GM20431 (cell line): ENCODE data around the gene GPC3.
"Not testable (repeated sequence)": the region's sequence is repeated elsewhere in the genome, so short reads cannot be mapped to it uniquely, and the experiment has no call there.

Experiments used
- in situ Hi-C: fragments of 300-500 bp; cut with MseI, MboI; formaldehyde crosslinking; loops from one replicate; pipeline ENCODE4 v1.15.0; 2020; ENCODE audit warnings: low sequenced_read_pairs; ENCODE audit not compliant: unreplicated experiment

The GPC3 gene

DNA sequence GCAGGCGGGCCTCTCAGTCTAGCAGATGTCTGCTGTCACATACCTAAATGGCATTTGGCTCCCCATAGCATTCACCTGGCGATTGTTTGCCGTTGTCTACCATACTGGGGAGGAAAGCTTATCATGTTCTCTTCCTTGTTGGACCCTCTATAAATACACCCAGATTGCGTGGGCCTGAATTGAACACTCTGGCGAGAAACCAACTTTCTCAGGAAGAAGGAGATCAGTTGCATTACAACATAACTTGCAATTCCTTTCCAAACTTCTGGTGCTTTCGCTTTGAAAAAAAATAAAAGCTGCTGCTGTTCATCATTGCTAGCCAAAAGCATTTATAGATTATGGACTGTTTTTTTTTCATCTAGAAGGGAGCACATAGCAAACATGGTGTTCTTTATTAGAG lies 340.1 kb downstream of the GPC3 start:
- in situ Hi-C loops: no loop called here

DNA sequence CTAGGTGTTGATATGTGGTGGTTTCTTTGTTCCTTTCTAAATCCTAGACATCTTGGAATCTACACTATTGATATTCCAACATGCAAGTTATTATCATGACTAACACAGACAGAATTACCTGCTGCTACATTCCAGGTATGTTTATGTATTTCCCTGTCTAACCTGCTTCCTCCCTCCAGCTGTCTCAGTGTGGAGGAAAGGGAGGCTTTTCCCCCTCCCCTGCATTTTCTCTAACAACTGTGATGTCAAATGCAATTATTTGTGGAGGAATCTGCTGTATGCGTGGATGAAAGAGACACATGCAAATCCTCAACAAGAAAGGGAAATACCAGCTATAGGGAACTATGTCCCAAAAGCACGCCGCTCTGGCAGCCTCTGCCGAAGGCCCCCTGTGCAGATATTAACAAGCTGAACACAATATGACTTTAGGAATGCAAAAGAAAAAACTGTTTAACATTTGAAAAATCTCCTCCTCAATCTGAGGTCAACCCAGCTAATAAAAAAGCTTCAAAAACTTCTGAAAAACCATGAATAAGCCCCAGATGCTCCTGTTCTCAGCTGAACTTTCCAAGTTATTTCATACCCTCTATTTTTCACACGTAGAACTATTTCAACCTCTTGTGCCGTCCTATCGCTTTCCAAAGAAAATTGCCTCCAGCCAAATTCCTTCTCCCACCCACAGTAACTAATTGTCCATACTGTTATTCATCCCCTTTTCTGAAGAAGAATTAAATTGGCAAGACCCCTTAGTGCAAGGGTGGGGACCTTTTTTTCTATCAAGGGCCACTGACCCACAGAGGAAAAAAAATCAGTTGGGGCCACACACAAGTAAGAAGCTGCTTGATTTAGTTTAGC lies 345.0 kb downstream of the GPC3 start:
- in situ Hi-C loops: no loop called here

DNA sequence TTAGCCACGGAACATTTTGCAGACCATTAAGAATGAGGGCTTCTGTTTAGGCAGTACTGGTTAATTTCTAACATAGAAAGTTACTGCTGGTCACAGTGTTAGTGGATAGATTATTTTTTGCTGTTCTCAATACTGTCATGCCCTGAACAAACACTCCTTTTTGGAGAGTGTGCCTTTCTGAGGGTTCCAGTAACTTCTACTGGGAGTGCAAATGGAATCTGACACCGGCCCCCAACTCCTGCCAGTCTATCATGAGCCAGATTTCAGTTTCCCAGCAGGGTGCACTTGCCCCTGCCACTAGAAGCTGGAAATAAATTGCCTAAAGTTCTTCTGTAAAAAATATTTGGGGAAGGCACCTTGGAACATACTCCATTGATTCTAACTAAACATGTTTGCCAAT lies 345.7 kb downstream of the GPC3 start:
- in situ Hi-C loops: no loop called here

DNA sequence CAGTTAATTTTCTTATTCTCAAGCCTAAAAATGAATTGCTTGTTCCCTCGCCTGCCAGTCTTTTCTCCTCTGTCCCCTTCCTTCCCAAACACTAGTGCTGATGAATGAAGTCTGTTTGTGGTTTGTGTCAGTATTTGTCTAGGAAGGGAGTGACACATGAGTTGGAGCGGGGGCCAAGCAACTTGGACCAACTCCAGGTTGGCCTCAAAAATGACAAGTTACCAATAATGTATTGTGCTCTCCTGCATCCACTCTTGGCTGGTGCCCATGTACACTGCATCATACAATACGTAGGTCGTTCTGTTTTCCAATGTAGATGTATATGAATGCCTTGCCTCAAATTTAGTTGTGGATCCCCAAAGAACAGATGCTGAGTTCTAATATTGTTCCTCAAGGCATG lies 347.1 kb downstream of the GPC3 start:
- in situ Hi-C loops: no loop called here

DNA sequence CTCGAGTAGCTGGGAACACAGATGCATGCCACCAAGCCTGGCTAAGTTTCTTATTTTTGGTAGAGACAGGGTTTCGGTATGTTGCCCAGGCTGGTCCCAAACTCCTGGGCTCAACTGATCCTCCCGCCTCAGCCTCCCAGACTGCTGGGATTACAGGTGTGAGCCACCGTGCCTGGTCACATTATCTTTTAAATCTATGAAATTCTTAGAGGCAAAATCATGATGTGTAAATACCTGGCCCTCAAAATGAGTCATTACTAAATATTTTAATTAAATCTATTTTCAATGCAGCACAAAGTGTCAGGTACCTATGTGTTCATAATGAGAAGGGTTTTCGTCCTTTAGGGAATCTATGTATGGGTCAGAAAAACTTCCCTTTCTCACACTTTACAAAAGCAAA lies 347.6 kb downstream of the GPC3 start:
- in situ Hi-C loops: no loop called here

DNA sequence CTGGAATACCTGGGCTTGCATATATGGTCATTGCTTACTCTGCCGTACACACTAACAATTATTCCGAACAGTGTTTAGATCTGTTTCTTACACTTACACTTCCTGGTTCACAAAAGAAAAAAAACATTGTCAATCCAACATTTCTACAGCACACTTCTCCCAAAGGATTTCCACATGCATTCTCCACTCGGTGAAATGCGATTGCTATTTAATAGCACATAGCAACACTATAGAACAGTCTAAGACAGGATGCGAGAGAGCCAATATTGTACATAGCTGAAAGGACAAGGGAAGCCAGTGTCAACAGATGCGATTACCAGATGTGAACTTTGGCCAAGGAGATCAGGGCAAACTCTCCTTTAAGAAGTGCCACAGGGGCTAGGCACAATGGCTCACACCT lies 349.4 kb downstream of the GPC3 start:
- in situ Hi-C loops: no loop called here

DNA sequence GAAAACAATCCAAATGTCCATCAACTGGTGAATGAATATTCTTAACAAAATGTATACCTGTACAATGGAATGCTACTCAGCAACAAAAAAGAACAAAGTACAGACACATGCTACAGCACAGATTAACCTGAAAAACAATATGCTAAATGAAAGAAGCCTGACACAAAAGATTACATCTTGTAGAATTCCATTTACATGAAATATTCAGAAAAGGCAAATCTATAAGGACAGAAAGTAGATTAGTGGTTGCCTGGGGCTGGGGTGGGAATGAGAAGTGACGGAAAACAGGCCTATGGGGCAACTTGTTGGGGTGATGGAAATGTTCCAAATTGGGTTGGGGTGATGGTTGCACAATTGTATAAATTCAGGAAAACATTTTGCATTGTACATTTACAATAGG lies 351.0 kb downstream of the GPC3 start:
- in situ Hi-C loops: no loop called here

DNA sequence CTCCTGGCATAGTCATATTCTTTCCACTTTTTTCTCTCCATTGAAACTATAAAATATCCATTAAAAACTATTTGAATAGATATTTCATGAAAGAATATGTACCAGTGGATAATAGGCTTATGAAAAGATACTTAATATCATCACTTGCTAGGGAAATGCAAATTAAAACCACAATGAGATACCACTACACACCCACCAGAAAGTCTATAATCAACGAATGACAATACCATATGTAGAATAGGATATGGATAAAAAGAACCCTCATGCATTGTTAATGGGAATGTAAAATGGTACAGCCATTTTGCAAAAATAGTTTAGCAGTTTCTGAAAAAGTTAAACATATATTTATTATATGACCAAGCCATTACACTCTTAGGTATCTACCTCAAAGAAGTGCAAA lies 351.4 kb downstream of the GPC3 start:
- in situ Hi-C loops: no loop called here

DNA sequence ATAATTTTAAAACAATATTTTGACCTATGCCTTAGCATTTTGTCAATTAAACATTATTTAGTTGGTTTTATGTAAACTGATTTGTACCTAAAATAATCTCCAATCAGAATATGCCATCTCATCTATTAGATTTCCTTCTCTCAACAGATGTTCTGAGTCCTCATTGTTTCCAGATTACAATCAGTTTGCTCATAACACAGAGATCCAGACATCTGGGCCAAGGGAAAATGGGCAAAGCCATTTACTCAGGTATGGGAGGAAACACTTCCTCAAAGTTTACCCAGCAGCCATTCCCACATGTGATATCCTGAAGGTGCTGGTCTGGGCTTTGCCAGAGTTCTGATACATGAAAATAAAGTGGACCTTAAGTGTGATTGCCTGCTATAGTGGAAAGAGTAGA lies 352.2 kb downstream of the GPC3 start:
- in situ Hi-C loops: no loop called here

DNA sequence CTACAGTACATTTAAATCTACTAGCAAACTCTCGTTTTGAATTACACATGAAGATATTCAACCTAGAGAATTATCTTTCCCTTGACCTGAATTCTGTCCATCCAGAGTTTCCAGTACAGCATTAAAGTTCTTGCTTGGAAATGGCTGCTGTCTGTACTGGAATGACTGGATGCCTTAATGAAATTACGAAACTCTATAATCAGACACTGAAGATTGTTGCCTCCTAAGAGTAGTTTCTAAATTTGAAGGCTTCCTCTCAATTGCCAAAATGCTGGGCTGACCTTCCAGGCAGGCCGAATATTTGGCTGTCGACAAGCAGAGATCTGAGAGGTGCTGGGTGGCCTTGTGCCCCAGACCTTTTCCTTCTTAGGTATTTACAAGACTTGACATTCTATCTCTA lies 355.0 kb downstream of the GPC3 start:
- in situ Hi-C loops: no loop called here

DNA sequence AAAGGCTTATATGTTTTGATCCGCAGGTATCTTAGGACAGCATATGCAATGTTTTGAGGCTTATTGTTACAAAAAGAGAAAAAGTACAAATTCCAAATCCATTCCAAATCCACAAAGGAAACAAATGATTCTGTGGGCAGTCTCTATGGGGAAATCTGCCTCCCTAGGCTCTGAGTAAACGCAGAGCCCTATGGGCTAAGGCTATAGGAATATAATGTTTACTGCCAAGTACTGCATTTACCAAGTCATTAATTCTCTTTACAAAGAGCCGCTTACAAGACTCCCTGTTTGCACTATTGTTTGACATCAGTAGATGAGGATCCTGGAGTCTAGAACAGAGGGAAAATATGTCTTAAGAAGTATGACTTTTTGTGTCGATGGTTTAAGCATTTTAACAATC lies 357.7 kb downstream of the GPC3 start:
- in situ Hi-C loops: no loop called here

DNA sequence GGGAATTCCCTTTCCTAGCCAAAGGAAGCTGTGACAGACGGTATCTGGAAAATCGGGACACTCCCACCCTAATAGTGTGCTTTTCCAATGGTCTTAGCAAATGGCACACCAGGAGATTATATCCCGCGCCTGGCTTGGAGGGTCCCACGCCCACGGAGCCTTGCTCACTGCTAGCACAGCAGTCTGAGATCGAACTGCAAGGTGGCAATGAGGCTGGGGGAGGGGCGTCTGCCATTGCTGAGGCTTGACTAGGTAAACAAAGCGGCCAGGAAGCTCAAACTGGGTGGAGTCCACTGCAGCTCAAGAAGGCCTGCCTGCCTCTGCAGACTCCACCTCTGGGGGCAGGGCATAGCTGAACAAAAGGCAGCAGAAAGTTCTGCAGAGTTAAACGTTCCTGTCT lies 364.0 kb downstream of the GPC3 start:
- in situ Hi-C loops: not testable (repeated sequence)

DNA sequence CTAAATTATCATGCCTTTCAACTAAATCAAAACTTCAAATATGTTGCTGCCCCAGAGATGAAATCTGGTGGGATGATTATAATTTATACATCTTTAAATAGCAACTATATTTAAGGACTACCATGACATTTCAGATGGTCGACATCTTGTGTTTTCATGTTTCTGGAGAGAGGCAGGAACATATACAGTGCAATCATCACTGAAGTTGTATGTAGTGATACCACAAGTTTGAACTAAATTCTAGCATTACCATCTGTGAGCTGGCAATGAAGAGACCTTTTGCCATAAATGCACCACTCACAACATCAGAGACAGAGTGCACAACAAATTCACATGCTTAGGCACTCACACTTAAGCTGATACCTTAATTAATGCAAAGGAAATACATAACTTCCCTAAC lies 373.7 kb downstream of the GPC3 start:
- in situ Hi-C loops: no loop called here

DNA sequence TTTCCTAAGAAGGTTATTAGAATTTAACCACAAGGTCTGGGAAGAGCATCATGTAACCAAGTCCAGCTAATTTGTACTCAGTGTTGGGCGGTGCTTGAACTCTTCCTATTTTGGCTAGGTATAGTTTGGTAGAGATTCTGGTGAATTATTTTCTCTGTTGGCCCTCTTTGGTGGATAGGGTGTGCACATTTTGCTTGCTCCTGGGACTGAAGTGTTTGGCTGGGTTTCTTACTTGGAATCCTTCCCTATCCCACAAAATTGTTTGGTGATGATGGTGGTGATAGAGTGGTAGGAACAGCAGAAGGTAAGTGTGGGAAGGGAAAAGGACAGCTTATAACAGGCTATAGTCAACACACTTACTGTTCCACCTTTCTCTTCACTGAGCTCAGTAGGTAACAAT lies 375.3 kb downstream of the GPC3 start:
- in situ Hi-C loops: no loop called here

DNA sequence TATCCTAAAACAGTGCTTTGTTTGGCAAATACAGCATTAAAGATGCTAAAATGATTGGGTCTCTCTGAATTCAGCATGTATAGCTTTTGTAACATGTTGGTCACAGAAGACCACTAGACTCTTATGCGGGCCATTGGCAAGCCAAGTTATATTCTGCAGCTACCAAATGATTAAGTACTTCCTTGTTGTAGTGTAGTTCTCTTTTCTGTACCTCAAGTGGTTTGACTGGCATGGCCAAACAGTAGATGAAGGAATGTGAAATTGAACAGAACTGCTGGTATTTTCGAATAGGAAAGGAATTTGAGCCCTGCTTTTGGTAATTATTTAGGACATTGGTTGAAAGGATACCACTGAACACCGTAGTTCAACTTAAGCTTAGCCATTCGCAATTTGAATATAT lies 376.2 kb downstream of the GPC3 start:
- in situ Hi-C loops: no loop called here

DNA sequence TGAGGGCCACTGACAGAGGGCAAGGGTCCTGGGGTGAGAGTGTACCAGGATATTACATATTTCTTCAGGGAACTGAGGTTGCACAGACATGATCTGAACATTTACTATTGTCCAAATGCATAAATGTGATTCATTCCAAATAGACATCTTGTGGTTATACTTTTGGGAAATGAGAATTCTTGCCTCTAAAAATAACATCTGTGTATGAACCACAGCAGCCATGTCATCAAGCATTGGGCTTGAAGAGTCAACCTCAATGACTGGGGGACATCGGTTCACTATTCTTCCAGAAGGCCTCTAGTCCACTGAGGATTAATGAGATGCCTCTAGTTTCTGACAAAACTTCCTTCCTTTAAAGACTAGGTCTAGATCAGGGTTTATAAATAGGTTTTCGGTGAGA lies 377.0 kb downstream of the GPC3 start:
- in situ Hi-C loops: no loop called here

DNA sequence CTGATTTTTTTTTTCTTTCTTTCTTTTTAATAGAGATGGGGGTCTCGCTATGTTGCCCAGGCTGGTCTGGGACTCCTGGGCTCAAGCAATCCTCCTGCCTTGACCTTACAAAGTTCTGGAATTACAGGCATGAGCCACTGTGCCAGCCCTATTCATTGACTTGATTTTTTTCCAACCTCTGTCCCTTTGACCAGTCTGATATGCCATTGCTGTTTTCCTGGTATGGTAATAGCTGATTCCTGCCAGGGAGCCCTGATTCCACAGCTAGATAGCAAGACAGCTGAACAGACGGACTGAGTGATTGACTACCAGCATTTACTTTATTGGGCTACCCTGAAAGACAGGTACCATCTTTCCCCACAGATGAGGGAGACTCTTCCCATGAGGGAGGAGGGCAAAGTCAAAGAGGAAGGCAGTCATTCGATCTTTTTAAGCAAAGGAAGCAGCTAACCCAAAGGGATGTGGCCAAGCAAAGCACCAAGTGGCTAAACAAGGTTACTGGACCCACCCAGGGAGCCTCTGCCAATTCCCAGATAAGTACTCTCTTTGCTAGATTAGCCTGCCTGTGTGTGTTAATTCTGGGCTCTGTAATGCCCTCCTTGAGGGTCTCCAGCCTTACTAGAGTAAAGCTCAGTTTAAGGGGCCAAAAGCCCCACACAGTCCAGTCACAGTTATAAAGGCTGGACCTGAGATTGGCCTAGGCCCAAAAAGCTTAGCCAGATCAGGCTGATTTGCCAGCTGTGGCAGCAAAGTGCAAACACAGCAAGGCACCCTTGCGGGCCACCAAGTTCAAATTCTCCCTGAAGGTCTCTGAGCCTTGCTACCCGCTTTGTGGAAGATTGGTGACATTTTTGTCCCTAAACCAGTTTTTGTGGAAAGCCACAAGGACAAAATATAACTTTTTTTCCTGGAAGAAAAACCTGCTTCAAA lies 377.7 kb downstream of the GPC3 start:
- in situ Hi-C loops: no loop called here

DNA sequence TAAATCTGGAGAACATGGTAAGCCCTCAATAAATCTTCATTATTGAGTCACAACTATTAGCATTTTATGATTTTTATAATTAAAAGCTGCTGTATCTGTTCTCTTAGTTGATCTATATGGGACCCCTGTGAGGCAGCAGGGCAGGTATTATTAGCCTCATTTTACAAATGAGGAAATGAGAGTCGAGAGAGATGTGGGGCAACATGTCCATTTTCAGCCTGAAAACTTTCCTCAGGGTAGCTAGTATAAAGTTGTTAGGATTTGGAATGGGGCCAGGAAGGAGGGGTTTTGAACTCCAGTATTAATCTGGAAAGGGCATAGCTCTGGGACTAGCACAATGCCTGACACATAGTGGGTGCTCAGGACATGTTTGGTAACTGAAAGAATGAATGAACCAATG lies 378.4 kb downstream of the GPC3 start:
- in situ Hi-C loops: no loop called here

DNA sequence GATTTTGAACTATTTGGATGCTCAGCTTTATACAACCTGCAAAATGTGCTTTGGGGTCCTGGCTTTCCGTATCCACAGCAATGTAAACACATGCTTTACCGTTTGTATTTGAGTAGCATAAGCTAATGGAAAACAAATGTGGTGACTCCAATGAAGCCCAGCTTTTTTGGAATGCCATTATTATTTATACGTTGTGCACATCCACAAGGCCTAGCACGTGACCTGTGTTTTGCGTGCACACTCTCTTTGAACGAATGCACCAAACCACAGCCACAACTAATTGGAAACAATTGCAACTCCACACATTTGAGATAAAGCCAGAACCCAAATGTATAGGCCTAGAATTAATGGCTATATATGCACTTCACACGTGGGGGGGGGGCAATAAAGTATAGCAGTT lies 380.6 kb downstream of the GPC3 start:
- in situ Hi-C loops: no loop called here

DNA sequence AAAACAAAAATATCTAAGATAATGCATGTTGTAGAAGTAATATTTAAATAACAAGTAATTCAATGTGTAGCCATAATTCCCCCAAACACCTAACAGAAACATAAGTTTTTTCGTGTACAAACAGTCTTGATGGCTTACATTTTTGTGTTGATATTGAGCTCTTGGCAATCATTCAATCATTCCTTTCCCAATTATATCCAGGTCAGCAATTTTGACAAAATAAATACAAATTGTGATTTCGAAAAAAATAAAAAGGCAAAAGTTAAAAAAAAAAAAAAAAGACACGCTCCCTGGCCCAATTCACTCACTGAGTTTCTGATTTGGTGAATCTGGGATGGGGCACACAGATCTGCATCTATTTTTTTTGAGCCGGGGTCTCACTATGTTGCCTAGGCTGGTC lies 382.5 kb downstream of the GPC3 start:
- in situ Hi-C loops: no loop called here

DNA sequence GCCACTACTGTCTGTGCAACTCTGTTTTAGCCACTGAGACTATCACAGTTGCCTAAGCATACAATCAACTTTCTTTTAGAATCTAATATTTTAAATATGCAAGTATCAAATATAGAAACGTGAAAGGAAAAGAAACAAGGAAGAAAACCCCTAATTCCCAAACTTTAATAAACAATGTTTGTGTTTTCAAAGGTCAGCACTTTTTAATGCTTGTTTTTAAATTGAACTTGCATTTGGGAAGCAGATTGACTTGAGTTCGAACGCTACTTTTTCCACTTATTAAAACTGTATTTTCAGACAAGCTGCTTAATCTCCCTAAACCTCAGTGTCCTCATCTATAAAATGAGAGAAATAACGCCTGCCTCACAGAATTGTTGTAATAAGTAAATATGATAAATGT lies 384.3 kb downstream of the GPC3 start:
- in situ Hi-C loops: no loop called here
